HuH-7 (cell line): Measurements from ENCODE around the gene WNT9A.
"Not testable (repeated sequence)": the region's sequence is repeated elsewhere in the genome, so short reads cannot be mapped to it uniquely, and the experiment has no call there.

Experiments
- DNase-seq: peaks from one replicate; pipeline ENCODE4 v3.0.0; 2011; ENCODE audit warnings: low spot score

WNT9A gene

DNA sequence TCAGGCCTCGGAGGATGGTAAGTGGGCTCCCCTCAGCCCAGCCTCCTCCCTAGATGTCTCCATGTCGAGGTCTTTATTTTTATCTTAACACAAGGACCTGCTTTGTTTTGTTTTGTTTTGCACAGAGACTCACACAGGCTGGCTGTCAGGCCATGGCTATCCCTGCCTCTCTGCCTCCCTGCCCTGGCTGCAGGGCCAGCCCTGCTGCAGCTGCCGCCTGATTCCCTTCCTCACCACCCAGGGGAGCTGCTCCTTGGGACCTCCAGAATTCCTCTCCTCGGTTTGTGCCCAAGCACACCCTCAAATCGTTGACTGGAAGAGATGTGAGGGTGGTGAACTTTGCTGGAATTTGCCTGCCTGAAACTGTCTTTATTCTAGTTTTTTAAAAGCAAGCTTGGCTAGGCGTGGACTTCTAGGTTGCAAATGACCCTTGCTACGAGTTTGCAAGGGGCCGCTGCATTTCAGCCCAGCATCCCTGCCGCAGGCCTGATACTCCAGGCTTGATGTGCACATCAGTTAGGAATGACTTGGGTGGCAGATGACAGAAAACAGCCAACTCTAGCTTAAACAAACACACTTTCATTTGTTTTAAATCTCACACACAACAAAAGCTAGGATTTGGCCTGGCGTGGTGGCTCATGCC, 37.1 kb downstream of the WNT9A start:
- no peak for DNase-seq

DNA sequence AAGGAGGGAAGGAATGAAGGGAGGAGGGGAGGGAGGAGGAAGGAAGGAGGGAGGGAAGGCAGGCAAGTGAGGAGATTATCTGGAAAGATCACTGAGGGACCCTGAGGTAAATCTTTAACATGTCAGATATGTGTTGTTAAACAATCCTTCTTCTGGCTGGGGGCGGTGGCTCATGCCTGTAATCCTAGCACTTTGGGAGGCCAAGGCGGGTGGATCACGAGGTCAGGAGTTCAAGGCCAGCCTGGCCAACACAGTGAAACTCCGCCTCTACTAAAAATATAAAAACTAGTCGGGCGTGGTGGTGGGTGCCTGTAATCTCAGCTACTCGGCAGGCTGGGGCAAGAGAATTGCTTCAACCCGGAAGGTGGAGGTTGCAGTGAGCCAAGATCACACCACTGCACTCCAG, 37.8 kb downstream of the WNT9A start:
- DNase-seq, result not testable (repeated sequence)

DNA sequence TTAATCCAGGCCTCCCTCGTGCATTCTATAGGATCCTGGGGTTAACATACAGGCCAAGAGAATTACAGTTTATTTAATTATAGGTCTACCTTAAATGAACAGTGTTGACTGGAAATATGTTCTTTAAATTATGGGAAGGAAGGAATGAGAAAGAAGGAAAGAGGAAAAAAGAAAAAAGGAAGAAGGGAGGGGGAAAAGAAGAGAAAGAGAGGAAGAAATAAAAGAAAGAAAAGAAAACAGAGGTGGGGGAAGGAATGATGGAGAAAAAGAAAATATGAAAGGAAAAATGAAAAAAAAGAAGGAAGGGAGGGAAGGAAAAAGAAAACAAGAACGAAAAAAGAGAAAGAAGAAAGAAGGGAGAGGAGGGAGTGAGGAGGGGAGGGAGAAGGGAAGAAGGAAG, 38.5 kb downstream of the WNT9A start:
- DNase-seq, result no peak

DNA sequence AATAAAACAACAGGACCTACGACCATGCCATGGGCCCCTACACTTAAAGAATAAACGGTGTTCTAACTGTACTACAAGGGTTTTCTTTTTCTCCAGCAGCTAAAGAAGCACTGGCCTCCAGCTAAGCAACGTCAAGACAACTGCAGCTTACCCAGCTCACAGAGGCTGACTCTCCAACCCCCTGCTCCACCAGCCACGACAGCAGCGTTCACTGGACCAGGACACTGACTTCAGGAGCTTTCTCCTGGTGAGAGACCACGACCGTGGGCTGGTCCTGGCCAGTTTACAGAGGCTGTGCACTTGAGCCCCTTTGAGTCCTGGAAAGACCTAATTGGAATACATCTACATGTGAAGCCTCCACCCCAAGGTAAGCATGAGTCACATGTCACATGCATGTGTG, 39.4 kb downstream of the WNT9A start:
- DNase-seq, result no peak

DNA sequence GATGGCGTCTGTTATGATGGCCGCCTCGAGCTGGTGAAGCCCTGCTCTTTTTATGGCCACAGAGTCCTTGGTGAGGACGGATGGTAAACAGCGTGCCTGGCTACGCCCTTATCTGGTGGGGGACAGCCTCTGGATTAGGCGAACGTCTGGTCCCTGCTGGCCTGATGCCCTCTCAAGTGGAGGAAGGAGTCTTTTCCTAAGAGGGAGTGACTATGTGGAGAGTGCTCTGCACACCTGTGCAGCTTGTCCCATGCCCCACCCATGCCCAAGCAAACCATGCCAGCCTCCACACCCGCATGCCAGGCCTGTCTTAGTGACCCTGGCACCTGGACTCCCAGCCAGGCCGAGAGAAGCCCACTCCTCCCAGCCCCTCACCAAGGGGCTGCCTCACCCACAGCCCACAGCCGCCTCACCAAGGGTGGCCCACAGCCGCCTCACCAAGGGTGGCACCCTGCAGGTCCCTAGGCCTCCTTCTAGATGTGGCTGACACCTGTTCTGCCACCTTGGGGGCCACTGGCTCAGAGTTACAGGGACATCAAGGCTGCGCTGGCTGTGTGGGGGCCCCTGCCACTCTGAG, 40.2 kb downstream of the WNT9A start:
- DNase-seq, result no peak

DNA sequence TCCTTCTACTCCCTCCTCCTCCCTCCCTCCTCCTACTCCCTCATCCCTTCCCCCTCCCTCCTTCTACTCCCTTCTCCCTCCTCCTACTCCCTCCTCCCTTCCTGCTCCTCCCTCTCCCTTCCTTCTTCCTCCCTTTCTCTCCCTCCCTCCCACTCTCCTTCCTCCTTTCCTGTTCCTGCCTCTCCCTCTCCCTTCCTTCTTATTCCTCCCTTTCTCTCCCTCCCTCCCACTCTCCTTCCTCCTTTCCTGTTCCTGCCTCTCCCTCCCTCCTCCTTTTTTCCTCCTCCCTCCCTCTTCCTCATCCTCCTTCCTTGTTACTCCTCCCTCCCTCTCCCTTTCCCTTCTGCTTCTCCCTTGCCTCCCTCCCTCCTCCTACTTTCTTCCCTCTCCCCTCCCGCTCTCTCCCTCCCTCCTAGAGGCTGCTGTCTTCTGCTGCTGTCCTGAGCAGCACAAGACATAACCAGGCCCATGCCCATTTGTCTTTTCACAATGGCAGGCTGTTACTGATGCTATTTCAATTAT, 41.1 kb downstream of the WNT9A start:
- DNase-seq, result no peak

DNA sequence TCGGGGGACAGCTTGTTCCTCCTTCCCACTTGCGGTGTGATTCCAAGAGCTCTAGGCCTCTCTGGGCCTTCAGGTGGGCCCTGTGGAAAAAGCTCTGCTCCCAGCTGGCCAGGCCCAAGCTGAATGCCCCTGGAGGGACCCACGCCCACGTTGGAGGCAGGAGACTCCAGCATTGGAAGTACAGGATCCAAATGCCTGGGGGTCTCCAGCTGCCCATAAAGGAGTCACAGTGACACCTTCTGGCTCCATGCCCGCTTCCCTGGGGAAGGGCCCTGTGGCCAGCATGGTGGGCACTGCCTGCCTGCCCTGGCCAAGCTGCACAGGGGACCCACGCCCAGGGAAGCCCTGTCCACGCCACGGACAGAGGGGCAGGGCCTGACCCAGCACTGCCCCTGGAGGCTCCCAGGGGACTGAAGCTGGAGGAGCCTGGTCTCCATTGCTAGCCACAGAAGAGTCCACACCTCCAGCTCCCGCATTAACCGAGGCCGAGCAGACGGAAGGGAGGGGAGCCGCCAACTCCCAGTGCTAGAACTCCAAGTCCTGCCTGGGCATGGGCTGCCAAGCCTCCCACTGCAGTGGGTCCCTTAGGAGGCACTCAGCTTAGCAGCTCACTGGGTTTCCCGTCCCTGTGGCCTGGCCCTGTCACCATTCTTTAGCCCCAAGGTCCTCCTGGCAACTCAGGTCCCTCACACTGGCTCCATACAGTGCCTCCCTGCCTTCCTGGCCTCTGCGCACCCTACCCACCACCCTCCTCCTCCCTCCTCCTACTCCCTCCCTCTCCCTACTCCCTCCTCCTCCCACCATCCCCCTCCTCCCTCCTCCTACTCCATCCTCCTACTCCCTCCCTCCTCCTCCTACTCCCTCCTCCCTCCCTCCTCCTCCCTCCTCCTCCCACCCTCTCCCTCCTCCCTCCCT, 41.9 kb downstream of the WNT9A start:
- DNase-seq, result no peak

DNA sequence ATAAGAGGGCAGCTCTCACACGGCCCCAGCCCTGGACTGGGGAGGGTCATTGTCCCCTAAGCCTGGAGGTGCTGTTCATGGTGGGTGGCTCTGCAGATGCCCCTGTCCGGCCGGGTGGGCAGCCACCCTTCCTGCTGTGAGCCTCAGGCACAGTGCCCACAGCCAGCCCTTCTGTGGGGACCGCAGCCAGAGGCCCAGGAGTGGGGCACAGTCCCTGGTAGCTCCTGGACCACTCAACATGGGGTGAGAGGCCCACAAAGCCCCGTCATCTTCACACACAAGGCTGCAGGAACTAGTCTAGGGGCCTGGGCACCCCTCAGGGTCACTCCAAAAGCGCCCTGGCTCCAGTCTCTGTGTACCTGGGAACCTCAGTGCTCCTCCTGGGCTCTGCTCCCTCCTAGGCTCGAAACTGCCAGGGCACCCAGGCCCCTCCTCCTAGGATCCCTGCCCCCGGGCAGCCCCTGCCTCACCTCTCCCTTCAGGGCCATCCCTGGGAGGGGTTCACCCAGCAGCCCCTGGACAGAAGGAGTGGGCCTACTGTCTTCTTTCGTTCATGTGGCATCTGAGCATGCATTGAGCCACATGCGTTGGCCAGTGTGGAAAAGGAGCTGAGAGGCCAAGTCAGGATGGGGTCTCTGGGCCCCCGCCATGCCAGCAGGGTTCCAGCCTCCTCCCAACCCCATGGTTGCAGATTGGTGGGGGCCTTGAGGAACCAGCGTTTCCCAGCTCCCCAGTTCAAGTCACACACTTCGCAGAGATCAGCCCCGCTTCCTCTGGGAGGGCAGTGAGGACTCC, 43.0 kb downstream of the WNT9A start:
- no peak for DNase-seq

DNA sequence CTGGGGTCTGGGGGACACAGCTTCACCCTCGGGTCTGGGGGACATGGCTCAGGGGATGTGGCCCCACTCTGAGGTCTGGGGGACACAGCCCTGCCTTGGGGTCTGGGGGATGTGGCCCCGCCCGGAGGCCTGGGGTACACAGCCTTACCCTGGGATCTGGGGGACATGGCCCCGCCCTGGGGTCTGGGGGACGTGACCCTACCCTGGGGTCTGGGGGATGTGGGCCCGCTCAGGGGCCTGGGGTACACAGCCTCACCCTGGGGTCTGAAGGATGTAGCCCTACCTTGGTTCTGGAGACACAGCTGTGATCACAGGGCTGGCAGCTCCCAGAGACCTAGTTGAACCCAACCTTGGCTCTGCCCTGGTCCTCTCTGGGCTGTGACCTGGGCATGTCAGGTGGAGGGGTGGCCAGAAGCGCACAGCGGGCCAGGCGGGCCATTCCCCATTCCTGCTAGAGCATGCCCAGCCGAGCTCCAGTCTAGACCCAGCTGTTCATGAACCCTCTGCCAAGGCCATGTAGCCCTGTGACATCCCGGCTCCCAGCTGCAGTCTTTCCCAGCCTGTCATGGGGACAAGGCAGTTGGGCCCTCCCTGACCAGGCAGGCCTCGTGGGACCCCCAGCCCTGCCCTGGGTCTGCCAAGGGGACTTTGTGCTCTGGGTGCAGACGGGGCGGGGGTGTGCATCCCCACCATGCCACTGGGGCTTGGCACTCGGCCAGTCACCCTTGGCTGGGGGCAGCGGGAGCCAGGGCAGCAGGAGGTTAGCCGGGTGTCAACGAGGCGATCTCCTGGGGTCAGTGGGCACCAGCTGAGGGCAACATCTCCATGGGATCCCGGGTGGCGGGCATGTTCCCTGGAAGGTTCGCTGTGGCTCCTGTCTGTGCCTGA, 43.9 kb downstream of the WNT9A start:
- DNase-seq, result no peak

DNA sequence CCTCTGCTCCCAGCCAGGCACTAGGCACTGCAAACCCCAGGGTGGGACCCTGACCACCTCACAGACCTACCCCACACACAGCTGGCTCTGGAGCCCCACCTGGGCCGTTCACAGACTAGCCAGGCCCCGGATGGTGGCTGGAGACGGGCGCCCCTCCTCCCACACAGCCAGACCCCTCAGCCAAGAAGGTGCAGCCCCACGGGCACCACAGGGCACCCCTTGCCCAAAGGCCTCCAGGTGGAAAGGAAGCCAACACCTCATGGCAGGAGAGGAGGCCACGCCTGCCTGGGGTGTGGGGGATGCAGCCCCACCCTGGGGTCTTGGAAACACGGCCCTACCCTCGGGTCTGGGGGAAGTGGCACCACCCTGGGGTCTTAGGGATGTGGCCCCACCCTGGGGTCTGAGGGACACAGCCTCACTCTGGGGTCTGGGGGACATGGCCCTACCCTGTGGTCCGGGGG, 44.6 kb downstream of the WNT9A start:
- no peak for DNase-seq

DNA sequence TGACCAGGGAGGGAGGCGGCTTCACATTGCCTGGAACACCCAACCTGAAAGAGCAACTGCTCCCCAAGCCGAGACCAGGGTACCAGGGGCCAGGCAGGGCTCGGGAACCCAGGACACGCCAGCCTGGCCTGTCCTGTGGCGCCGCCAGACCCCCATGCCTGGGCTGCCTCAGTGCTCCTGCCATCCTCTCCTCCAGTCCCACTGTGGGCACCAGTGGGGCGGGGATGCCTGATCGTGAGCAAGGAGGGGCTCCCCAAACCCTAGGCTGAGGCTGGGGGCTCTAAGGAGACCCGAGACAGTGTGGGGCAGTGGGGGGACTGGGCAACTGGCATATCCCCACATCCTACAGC, 45.1 kb downstream of the WNT9A start:
- DNase-seq, result no peak

DNA sequence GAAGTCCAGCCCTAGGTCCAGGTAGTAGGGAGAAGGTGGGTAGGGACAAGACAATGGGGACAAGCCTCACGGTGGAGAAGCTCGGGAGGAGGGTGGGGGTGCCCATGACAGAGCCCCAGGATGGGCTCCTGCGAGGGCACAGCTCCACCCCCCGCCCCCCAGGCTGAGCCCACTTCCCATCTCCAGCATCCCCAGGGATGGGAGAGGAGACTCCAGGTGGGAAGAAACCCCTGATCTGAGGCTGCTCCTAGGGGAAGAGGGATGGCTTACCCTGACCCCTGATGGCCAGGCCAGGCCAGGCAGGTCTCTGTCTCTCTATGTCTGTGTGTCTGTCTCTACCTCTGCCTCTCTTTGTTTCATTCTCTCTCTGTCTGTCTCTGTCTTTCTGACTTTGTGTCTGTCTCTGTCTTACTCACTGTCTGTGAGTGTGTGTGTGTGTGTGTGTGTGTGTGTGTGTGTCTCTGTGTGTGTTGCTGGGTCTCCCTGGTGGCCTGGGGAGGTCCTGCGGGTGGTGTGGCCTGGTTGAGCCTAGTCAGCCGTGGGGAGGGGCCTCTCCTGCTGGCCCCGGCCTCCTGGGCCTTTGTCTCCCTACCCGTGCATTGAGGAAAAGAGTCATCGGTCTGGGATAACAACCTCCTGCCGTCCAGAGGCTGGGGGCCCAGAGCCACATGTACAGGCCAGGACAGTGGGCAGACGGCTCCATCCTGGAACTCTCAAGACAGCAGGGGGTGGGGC, 45.7 kb downstream of the WNT9A start:
- no peak for DNase-seq

DNA sequence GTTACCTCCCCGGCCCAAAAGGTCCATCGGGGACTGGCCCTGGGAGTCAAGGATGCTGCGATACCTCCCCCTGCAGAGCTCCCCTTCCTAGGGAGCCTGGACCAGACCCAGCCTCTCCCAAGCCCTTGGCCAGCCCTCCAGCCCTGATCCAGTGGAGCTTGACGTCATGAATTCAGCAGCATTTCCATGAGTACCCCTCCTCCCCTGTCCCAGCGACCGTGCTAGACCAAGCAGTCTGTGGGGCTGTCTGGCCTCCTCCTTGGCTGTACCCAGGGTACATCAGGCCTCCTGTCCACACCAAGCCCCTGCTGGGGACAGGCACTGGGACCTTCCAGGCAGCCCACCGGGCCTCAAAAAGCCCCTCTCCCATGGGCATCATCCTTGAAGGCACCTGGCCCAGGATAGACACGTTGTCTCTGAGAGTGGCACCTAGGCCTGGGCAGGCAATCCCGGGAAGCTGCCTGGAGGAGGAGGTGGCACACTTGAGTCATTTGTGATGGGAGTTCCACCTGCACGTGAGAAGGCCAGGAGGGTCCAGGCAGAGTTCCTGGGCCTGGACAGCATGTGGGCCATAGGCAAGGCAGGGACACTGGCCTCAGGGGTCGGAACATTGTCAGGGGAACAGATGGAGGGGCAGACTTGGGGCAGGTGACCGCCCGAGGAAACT, 46.4 kb downstream of the WNT9A start:
- no peak for DNase-seq

DNA sequence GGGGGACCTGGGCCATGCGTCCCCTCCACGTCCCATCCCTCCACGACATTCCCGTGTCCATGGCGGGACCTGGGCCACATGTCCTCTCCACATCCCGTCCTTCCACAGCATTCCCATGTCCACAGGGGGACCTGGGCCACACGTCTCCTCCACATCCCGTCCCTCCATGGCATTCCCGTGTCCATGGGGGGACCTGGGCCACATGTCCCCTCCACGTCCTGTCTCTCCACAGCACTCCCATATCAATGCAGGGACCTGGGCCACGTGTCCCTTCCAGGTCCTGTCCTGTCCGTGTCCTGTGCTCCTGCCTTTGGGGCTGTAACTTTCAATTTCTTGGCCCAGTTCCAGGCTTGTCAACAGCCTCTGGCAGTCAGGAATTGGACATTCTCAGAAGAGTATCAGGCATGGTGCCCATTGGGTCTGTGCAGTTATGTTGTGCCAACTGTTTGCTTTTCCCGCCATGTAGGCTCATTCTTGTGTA, 47.1 kb downstream of the WNT9A start:
- DNase-seq, result no peak

DNA sequence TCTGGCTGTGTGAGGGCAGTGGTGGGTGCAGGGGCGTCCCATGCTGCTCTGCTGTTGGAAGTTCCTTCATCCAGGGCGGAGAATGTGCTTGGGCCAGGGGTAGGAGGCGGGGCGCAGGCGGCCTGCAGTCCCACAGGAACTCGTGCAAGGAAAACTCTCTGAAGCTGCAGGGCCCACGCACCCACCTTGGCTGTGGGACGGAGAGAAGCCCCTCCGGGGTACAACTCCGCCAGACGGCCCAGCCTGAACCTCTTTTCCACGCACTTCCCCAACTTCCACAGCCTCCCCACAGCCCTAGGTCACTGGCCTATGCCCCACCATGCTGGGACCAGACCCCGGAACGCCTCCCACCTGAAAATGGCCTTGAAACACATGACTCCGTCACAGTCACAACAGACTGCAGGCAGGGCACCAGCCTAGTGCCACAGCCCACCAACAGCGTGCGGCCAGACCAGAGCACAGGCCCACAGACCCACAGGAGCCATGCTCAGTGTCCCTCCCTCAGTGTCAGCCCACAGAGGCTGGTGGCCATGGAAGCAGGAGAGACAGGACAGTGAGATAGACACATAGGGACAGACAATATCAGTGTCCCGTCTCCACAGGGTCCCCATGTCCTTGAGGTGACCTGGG, 47.8 kb downstream of the WNT9A start:
- DNase-seq, result no peak

DNA sequence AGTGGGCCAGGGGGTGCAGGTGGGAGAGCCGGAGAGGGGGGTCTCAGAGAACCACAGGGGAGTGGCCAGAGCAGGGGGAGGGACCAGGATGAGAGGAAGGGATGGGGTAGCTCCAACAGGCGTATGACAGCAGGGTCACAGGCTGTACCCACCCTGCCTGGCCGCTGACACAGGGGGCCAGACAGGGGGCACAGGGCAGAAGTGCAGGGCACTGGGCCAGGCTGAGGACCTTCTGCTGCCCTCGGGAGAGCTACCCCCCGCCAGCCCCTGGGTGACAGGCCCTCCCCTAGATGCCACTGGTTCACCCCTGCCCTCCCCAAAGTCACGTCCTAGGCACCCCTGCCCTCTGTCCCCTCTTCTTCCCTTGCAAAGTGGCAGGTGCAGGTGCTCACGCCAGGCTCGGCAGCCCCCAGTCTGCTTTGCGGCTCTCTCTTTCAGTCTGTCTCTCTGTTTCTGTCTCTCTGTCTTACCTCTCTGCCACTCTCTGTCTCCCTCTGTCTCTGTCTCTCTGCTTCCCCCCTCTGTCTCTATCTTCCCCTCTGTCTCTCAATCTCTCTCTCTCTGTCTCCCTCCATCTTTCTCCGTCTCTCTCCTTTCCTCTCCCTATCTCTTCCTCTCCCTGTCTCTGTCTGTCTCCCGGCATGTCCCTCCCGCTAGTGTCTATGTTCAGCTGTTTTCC, 48.5 kb downstream of the WNT9A start:
- no peak for DNase-seq

DNA sequence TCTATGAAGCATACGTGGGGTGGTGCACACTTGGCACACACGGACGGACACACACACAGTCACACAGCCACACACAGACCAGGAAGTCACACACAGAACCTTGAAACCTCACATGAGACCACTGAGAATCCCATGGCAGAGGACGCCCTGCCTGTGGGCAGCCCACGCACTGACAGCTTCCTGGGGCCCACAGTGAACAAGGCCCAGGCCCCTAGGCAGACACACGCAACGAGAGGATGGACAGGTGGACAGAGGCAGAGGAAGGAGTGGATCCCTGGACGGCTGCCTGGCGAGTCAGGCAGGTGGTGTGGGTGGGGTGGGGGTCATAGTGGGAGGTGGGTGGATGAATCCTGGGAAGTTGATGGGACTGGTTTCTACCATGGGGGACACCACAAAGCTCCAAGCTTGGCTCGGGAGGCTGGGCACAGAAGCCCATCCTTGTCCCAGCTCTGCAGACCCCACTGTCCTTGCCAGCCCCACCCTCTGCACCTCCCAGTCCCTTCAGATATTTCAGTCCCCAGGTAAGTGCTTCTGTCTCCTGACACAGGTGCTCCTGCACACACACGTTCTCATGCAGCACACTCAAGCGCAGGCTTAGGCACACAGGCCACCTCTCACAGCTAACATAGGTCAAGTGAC, 49.1 kb downstream of the WNT9A start:
- DNase-seq, result no peak
